HepG2 (cell line): ENCODE data around the gene QRICH2. TPM values are rescaled to one million over a fixed set of nuclear protein-coding genes. Genes with fewer than 3 reads are reported as not detected.

Experiments used
- ATF7-NPFF ChIP-seq: sonication (generic); formaldehyde crosslinking; IDR thresholded peaks from 2 replicates; pipeline ENCODE4 v1.8.1; 2023; ENCODE audit warnings: mild to moderate bottlenecking, low read depth, missing genetic modification reagents, moderate library complexity
- ATM ChIP-seq: fragments of 450-650 bp; IDR thresholded peaks from 2 replicates; pipeline ENCODE4 v1.7.1; 2017; ENCODE audit warnings: mild to moderate bottlenecking, borderline replicate concordance
- ERF ChIP-seq: IDR thresholded peaks from 2 replicates; pipeline ENCODE4 v1.6.1; 2018; ENCODE audit warnings: missing biosample characterization, missing genetic modification reagents
- ETS1 ChIP-seq: sonication (generic); formaldehyde crosslinking; IDR thresholded peaks from 2 replicates; pipeline ENCODE4 v1.4.0; 2020; ENCODE audit warnings: missing genetic modification reagents
- GLMP ChIP-seq: sonication (generic); formaldehyde crosslinking; IDR thresholded peaks from 2 replicates; pipeline ENCODE4 v1.9.0; 2021; ENCODE audit warnings: missing genetic modification reagents, mild to moderate bottlenecking, borderline replicate concordance
- HMG20A ChIP-seq: IDR thresholded peaks from 2 replicates; pipeline ENCODE4 v1.6.1; 2016; ENCODE audit warnings: borderline replicate concordance
- HNRNPLL ChIP-seq: fragments of 200-400 bp; formaldehyde crosslinking; IDR thresholded peaks from 2 replicates; pipeline ENCODE4 v1.6.1; 2017; ENCODE audit warnings: mild to moderate bottlenecking, low read depth, low read length; ENCODE audit not compliant: poor library complexity, severe bottlenecking
- HOXD1 ChIP-seq: sonication (generic); formaldehyde crosslinking; IDR thresholded peaks from 2 replicates; pipeline ENCODE4 v1.5.0; 2020; ENCODE audit warnings: missing genetic modification reagents
- KDM4B ChIP-seq: sonication (generic); formaldehyde crosslinking; IDR thresholded peaks from 2 replicates; pipeline ENCODE4 v1.4.0; 2020; ENCODE audit warnings: missing genetic modification reagents
- KMT2B ChIP-seq: IDR thresholded peaks from 2 replicates; pipeline ENCODE4 v1.6.1; 2016; ENCODE audit warnings: missing genetic modification reagents, missing compliant biosample characterization
- NR3C1 ChIP-seq: sonication (generic); formaldehyde crosslinking; IDR thresholded peaks from 2 replicates; pipeline ENCODE4 v1.4.0; 2020; ENCODE audit warnings: missing genetic modification reagents
- PITX1 ChIP-seq: sonication (generic); formaldehyde crosslinking; IDR thresholded peaks from 2 replicates; pipeline ENCODE4 v1.5.1; 2020; ENCODE audit warnings: mild to moderate bottlenecking, missing genetic modification reagents
- PRPF4 ChIP-seq: fragments of 200-400 bp; formaldehyde crosslinking; IDR thresholded peaks from 2 replicates; pipeline ENCODE4 v1.6.1; 2016; ENCODE audit warnings: low read length, low read depth; ENCODE audit not compliant: poor library complexity, severe bottlenecking
- RAD51 ChIP-seq: fragments of 450-650 bp; IDR thresholded peaks from 2 replicates; pipeline ENCODE4 v1.6.1; 2016; ENCODE audit warnings: borderline replicate concordance
- RXRA ChIP-seq: sonication (generic); formaldehyde crosslinking; IDR thresholded peaks from 2 replicates; pipeline ENCODE4 v1.5.1; 2020; ENCODE audit warnings: missing genetic modification reagents
- SMARCC2 ChIP-seq: fragments of 450-650 bp; IDR thresholded peaks from 2 replicates; pipeline ENCODE4 v1.6.1; 2017; ENCODE audit warnings: antibody characterized with exemption, mild to moderate bottlenecking
- TFE3 ChIP-seq: IDR thresholded peaks from 2 replicates; pipeline ENCODE4 v1.6.1; 2016
- ZBTB33 ChIP-seq: sonication (generic); formaldehyde crosslinking; IDR thresholded peaks from 2 replicates; pipeline ENCODE4 v1.4.0; 2020; ENCODE audit warnings: missing genetic modification reagents
- ZBTB39 ChIP-seq: sonication (generic); formaldehyde crosslinking; IDR thresholded peaks from 2 replicates; pipeline ENCODE4 v1.5.0; 2020; ENCODE audit warnings: missing genetic modification reagents
- ZNF333 ChIP-seq: sonication (generic); formaldehyde crosslinking; IDR thresholded peaks from 2 replicates; pipeline ENCODE4 v1.4.0; 2020; ENCODE audit warnings: mild to moderate bottlenecking, missing genetic modification reagents, borderline replicate concordance
- ZNF367 ChIP-seq: sonication (generic); formaldehyde crosslinking; IDR thresholded peaks from 2 replicates; pipeline ENCODE4 v1.4.0; 2020; ENCODE audit warnings: missing genetic modification reagents, borderline replicate concordance
- ZNF543 ChIP-seq: sonication (generic); formaldehyde crosslinking; IDR thresholded peaks from 2 replicates; pipeline ENCODE4 v1.4.0; 2020; ENCODE audit warnings: mild to moderate bottlenecking, missing genetic modification reagents
- ZNF556 ChIP-seq: sonication (generic); formaldehyde crosslinking; IDR thresholded peaks from 2 replicates; pipeline ENCODE4 v1.4.0; 2020; ENCODE audit warnings: mild to moderate bottlenecking, missing genetic modification reagents, borderline replicate concordance
- ZNF7 ChIP-seq: IDR thresholded peaks from 2 replicates; pipeline ENCODE4 v1.6.1; 2016; ENCODE audit warnings: missing biosample characterization, missing genetic modification reagents
- ZNF841 ChIP-seq: sonication (generic); formaldehyde crosslinking; IDR thresholded peaks from 2 replicates; pipeline ENCODE4 v1.8.1; 2023; ENCODE audit warnings: missing genetic modification reagents, borderline replicate concordance
- polyA plus RNA-seq, 8 experiments: library from polyadenylated mRNA; depleted of rRNA in 3 of 8; stranded (reverse) in 7 of 8; unstranded in 1 of 8; fragments of >200 nt; fragmentation: Illumina TruSeq in 4 of 8; extraction: Trizol in 4 of 8; gene quantifications; 2 replicates each; pipeline versions ENCODE4 v1.2.1 to v1.2.3, GENCODE V29; 2011 to 2016; ENCODE audit warnings: low read depth in 4 of 8, missing spikeins in 1 of 8, mixed read lengths in 1 of 8; ENCODE audit not compliant: insufficient read depth in 1 of 8
- total RNA-seq, 5 experiments: library from RNA; depleted of rRNA; stranded (reverse); fragments of >200 nt; fragmentation: Illumina TruSeq; extraction: Trizol; gene quantifications; 2 replicates each; pipeline ENCODE4 v1.2.3, GENCODE V29; 2016; ENCODE audit warnings: low read depth in 1 of 5

The QRICH2 gene
- total and polyA plus RNA-seq, 2 of the 13 experiments (the other 11 are each of a cell fraction or from before 2014, with no cell fraction given): 3.7 to 5.7 TPM

GRCh38 chr17:76237859-76238313, 70.2 kb downstream of the QRICH2 start (continued):
- TF ChIP-seq ZBTB39 (CRISPR knock-in tag): no peak
- TF ChIP-seq RXRA: peak; percentile 55; the same call in 1 of the 2 replicates
- no peak for TF ChIP-seq SMARCC2
- TF ChIP-seq HOXD1 (CRISPR knock-in tag): peak; percentile 61; the same call in 1 of the 2 replicates
- TF ChIP-seq ZNF367 (CRISPR knock-in tag): no peak
- peak; percentile 64; the same call in 1 of the 2 replicates for TF ChIP-seq ERF (CRISPR knock-in tag)
- TF ChIP-seq NR3C1 (CRISPR knock-in tag): no peak
- TF ChIP-seq ETS1 (CRISPR knock-in tag): no peak
- no peak for TF ChIP-seq GLMP
- TF ChIP-seq KMT2B (CRISPR knock-in tag): no peak
- peak; percentile 84 for TF ChIP-seq HMG20A (CRISPR knock-in tag)
- no peak for TF ChIP-seq KDM4B (CRISPR knock-in tag)
- no peak for TF ChIP-seq ZNF7 (CRISPR knock-in tag)
- no peak for TF ChIP-seq TFE3 (CRISPR knock-in tag)
- TF ChIP-seq ZNF543 (CRISPR knock-in tag): no peak
- no peak for TF ChIP-seq ATM
- no peak for TF ChIP-seq RAD51
- TF ChIP-seq ZNF333 (CRISPR knock-in tag): no peak
- no peak for TF ChIP-seq ZNF841
- TF ChIP-seq PRPF4: no peak
- TF ChIP-seq HNRNPLL: no peak
- TF ChIP-seq ZNF556 (CRISPR knock-in tag): no peak
- peak; percentile 87 for TF ChIP-seq PITX1 (CRISPR knock-in tag)
- TF ChIP-seq ZBTB33: 0 out of 2 replicates have a peak, but pooled peaks have one; percentile 39
- no peak for TF ChIP-seq ATF7-NPFF
